ENCODE measurements around the gene FAM90A26. TPM values are rescaled to one million over a fixed set of nuclear protein-coding genes. Genes with fewer than 3 reads are reported as not detected.
"Not testable (repeated sequence)": the region's sequence is repeated elsewhere in the genome, so short reads cannot be mapped to it uniquely, and the experiment has no call there.

The FAM90A26 gene
- total RNA-seq, 4 donors from 2014 or later: not detected

DNA sequence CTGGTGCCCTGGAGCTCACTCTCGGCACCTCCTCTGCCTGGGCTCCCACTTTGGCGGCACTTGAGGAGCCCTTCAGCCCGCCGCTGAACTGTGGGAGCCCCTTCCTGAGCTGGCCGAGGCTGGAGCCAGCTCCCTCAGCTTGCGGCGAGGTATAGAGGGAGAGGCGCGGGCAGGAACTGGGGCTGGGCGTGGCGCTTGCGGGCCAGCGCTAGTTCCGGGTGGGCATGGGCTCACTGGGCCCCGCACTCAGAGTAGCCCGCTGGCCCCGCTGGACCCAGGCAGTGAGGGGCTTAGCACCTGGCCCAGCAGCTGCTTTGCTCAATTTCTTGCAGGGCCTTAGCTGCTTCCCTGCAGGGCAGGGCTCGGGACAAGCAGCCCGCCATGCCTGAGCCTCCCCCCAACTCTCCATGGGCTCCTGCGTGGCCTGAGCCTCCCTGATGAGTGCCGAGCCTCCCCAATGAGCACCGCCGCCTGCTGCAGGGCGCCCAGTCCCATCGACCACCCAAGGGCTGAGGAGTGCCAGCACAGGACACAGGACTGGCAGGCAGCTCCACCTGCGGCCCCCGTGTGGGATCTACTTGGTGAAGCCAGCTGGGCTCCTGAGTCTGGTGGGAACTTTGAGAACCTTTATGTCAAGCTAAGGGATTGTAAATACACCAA, 26.7 kb upstream of the FAM90A26 start:
- no peak for TF ChIP-seq EP300 (IDR thresholded peaks at IDR 0.05)
- TF ChIP-seq, protein P1, sequence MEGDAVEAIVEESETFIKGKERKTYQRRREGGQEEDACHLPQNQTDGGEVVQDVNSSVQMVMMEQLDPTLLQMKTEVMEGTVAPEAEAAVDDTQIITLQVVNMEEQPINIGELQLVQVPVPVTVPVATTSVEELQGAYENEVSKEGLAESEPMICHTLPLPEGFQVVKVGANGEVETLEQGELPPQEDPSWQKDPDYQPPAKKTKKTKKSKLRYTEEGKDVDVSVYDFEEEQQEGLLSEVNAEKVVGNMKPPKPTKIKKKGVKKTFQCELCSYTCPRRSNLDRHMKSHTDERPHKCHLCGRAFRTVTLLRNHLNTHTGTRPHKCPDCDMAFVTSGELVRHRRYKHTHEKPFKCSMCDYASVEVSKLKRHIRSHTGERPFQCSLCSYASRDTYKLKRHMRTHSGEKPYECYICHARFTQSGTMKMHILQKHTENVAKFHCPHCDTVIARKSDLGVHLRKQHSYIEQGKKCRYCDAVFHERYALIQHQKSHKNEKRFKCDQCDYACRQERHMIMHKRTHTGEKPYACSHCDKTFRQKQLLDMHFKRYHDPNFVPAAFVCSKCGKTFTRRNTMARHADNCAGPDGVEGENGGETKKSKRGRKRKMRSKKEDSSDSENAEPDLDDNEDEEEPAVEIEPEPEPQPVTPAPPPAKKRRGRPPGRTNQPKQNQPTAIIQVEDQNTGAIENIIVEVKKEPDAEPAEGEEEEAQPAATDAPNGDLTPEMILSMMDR (IDR thresholded peaks at IDR 0.05): no peak
- no peak for TF ChIP-seq POLR2A (IDR thresholded peaks at IDR 0.05)
- WGBS, 2 donors: 96 to 98% methylated on average over 15 to 18 of the region's 27 CpGs

GRCh38 chr4:9146967-9147366, 23.2 kb upstream of the FAM90A26 start:
- H3K9me3 ChIP-seq: no peaks in the 10 kb centered on the region
- no peak overlapping the region for H3K4me3 ChIP-seq
- H3K36me3 ChIP-seq: peaks cover 0 to 14% (median 0%) of the 10 kb centered on the region in 3 donors
- no peaks in the 10 kb centered on the region for H3K4me1 ChIP-seq
- H3K27me3 ChIP-seq: no peaks in the 10 kb centered on the region
- H3K27ac ChIP-seq: no peak overlapping the region
- DNase-seq (ENCODE audit: low spot score in 2 of 2): no peak
- WGBS, 2 donors: 93 to 96% methylated on average over 9 of the region's 9 CpGs
- TF ChIP-seq POLR2A (IDR thresholded peaks at IDR 0.05): no peak
- TF ChIP-seq, protein P1 (IDR thresholded peaks at IDR 0.05): no peak
- no peak for TF ChIP-seq EP300 (IDR thresholded peaks at IDR 0.05)

More for the DNA sequence above, 26.7 kb upstream of the FAM90A26 start:
- Histone ChIP-seq H3K36me3 (peaks cover 0 to 22% (median 0%) of the 10 kb centered on the region in 3 donors), H3K4me1 (no peaks in the 10 kb centered on the region), H3K27me3 (no peaks in the 10 kb centered on the region), H3K27ac (no peak overlapping the region), H3K9me3 (no peaks in the 10 kb centered on the region), H3K4me3 (no peak overlapping the region)
- DNase-seq (ENCODE audit: low spot score in 2 of 2): no peak

DNA sequence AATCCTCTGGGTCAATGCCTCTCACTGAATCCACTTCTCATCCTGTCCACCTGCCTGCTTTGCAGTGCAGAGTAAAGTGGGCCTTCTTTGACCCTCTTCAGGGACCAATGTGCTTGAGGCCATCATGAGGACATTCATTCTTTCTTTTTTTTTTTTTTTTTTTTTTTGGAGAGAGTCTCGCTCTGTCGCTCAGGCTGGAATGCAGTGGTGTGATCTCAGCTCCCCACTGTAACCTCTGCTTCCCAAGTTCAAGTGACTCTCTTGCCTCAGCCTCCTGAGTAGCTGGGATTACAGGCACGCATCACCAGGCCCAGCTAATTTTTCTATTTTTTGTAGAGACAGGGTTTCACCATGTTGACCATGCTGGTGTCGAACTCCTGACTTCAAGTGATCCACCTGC, 22.8 kb upstream of the FAM90A26 start:
- not testable (repeated sequence) for H3K4me1 ChIP-seq; DNase-seq (ENCODE audit: low spot score in 2 of 2); H3K9me3 ChIP-seq; H3K4me3 ChIP-seq; H3K27ac ChIP-seq; H3K27me3 ChIP-seq
- peaks cover 0 to 14% (median 0%) of the 10 kb centered on the region in 3 donors for H3K36me3 ChIP-seq
- 94 to 95% methylated on average over 4 of the region's 4 CpGs for WGBS, 2 donors

DNA sequence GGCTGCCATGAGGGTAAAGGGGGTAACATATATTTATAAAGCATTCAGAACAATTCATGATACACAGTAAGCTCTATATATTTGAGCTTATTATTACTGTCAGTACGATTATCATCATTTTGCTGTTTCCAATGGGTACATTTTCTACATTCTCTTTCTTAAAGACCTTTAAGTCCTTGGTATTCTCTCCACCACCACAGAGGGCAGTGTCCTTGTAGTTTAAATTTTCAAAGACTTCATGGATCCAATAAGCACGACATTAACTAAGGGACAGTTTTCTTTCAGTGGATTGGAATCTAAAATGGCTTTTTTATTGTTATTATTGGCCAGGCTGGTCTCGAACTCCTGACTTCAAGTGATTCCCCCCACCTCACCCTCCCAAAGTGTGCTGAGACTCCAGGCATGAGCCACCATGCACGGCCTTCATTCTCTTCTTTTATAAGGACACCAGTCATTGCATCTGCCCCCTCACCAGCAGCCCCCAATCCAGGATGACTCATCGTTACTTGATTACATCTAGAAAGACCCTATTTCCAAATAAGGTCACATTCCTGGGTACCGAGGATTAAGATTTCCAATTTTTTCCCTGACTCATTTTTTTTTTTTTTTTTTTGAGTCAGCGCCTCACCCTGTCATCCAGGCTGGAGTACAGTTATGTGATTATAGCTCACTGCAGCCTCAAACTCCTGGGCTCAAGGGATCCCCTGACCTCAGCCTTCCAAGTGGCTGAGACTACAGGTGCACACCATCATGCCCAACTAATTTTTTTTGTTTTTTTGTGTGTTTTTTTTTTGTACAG, 21.4 kb upstream of the FAM90A26 start:
- not testable (repeated sequence) for H3K4me3 ChIP-seq, H3K36me3 ChIP-seq
- 71 to 74% methylated on average over 7 of the region's 7 CpGs for WGBS, 2 donors

GRCh38 chr4:9151809-9152179, 18.4 kb upstream of the FAM90A26 start:
- H3K27me3 ChIP-seq; H3K4me1 ChIP-seq; H3K36me3 ChIP-seq; H3K9me3 ChIP-seq; DNase-seq (ENCODE audit: low spot score in 2 of 2): not testable (repeated sequence)
- peak overlapping the region; percentile 59 to 87 (median 70) for H3K4me3 ChIP-seq
- peak overlapping the region; percentile 84 to 97 (median 86) for H3K27ac ChIP-seq
- WGBS, 2 donors: 3 to 5% methylated on average over 9 to 12 of the region's 12 CpGs

More for the DNA sequence above, 21.4 kb upstream of the FAM90A26 start:
- H3K9me3 ChIP-seq; H3K4me1 ChIP-seq; H3K27ac ChIP-seq; DNase-seq (ENCODE audit: low spot score in 2 of 2); H3K27me3 ChIP-seq: not testable (repeated sequence)

DNA sequence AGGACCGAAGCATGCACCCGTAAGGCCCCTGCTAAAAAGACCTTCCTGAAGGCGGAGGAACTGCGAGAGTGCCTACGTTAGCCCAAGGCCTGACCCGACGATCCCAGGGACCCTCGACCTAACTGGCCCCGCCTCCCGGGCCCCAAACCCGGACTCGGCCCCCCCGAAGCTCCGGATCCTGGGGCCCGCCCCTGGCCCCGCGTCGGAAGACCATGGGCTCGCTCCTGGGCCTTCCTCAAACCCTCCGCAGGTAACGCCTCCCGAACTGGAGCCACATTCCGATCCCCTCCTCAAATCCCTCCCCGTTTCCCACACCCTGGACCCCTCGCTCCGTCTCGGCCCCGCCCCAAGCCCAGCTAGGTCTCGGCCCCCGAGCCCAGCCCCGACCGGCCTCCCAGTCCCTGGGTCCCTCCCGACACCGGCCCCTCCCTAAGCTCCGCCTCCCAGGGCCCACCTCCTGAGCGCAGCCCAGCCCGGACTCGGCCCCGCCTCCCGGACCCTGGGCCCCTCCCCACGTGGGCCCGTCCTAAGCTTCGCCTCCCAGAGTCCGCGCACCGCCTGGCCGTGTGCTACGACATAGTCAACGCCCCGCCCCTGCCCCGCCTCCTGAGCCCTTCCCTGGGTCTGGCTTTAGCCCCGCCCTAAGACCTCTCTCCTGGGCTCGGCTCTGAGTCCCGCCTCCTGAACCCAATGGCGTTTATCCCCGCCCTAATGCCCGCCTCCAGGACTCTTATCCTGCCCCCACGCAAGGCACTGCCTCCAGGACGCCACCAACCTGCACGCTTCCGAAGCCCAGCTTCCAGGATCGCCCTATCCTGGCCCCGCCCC, 17.8 kb upstream of the FAM90A26 start:
- H3K9me3 ChIP-seq, H3K4me1 ChIP-seq, H3K27me3 ChIP-seq, H3K36me3 ChIP-seq: not testable (repeated sequence)
- TF ChIP-seq POLR2A (IDR thresholded peaks at IDR 0.05) (peak in 1 of 2 donors; percentile 70), EP300 (IDR thresholded peaks at IDR 0.05) (peak in 1 of 2 donors; percentile 51)
- peak overlapping the region; percentile 59 to 91 (median 86) for H3K4me3 ChIP-seq
- peak; percentile 96 for DNase-seq (ENCODE audit: low spot score in 2 of 2)
- WGBS, 2 donors: 0 to 2% methylated on average over 26 to 61 of the region's 63 CpGs
- peak overlapping the region; percentile 84 to 97 (median 86) for H3K27ac ChIP-seq
